GM18508 (cell line): ENCODE data around the gene PHF21B.
"Not testable (repeated sequence)": the region's sequence is repeated elsewhere in the genome, so short reads cannot be mapped to it uniquely, and the experiment has no call there.

Source experiments
- ATAC-seq: cut with Tn5 transposase; IDR thresholded peaks from one replicate; pipeline ENCODE4 v1.9.1; 2021; ENCODE audit warnings: moderate number of reproducible peaks; ENCODE audit not compliant: insufficient read depth, unreplicated experiment

The PHF21B gene

DNA sequence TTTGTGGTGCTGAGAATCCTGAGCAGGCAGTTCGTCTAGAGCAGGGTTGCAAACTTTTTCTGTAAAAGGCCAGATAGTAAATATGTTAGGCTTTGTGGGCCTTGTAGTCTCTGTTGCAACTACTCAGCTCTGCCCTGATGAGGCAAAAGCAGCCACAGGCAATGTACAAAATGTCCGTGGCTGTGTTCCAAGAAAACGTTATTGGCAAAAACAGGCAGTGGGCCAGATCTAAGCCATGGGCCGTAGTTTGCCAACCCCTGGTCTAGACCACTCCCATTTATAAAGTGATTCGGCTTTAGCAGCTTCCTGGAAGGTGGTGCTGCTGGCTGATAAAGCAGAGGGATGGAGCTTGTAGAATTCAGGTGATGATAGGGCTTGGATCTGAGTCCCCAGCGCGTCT lies 151.0 kb downstream of the PHF21B start:
- ATAC-seq, result not testable (repeated sequence)

GRCh38 chr22:44855855-44856254 lies 153.9 kb downstream of the PHF21B start:
- no peak for ATAC-seq

GRCh38 chr22:44854641-44855040 lies 155.2 kb downstream of the PHF21B start:
- ATAC-seq, result not testable (repeated sequence)

GRCh38 chr22:44850946-44851345 lies 158.9 kb downstream of the PHF21B start:
- no peak for ATAC-seq

- no peak for ATAC-seq
Measured at GRCh38 chr22:44848791-44849420, 160.9 kb downstream of the PHF21B start.

DNA sequence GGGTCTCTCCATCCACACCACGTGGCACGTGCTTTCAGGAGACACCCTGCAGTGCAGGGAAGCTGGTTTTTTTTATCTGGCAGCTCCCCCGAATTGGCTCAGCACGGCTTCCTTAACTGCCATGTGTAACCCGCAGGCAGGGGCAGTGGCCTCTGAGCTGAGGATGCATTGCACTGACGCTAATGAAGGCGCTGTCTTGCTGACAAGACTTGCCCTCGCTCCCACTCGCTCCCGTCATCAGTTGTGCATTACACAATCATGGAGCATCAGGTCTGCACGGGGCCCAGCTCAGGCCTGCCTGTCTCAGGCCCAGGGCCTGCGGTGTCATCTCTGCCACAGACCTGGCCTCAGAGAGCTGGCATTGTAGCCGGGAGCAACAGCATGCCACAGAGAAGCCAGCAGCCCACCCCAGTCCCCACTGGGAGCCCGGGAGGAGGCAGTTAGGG lies 161.5 kb downstream of the PHF21B start:
- no peak for ATAC-seq

- ATAC-seq, result no peak
Measured at GRCh38 chr22:44847892-44848291, 161.9 kb downstream of the PHF21B start.

GRCh38 chr22:44847380-44847779 lies 162.4 kb downstream of the PHF21B start:
- no peak for ATAC-seq

GRCh38 chr22:44846726-44847275 lies 163.0 kb downstream of the PHF21B start:
- ATAC-seq, result no peak

- ATAC-seq, result no peak
Measured at GRCh38 chr22:44845796-44846720, 163.7 kb downstream of the PHF21B start.

DNA sequence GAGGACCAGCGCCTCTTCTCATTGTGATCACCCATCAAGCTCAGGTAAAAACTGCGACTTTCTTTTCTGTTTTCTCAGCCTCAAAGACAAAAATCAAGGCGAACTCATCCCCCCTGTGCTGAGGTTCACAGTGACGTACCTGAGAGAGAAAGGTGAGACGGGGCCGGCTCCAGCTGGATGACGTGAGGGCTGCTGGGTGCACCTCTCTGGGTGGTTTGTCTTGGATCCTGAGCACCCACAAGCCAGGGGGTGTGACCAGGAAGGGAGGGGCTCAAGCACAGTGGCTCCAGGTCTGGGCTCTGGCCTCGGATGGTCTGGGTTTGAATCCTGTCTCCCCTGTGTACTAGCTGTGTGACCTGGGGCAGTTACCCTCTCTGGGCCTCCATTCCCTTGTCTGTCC lies 164.6 kb downstream of the PHF21B start:
- no peak for ATAC-seq

DNA sequence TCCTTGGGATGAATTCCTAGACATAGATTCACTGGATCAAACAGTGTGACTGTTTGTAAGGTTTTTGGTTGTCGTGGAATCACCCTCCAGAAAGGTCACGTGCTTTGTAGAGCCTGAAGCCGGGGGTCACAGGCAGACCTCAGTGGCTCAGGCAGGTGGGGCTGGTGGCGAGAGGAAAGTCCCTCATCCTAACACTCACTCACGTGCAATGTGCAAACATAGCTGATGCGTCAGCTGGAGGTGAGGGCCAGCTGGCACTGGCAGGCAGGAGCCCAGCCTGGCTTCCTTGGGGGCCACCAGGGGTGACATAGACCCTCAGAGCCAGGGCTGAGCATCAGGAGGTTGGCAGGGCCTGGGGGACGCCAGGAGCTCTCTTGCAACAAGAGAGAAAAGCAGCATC lies 167.4 kb downstream of the PHF21B start:
- no peak for ATAC-seq

DNA sequence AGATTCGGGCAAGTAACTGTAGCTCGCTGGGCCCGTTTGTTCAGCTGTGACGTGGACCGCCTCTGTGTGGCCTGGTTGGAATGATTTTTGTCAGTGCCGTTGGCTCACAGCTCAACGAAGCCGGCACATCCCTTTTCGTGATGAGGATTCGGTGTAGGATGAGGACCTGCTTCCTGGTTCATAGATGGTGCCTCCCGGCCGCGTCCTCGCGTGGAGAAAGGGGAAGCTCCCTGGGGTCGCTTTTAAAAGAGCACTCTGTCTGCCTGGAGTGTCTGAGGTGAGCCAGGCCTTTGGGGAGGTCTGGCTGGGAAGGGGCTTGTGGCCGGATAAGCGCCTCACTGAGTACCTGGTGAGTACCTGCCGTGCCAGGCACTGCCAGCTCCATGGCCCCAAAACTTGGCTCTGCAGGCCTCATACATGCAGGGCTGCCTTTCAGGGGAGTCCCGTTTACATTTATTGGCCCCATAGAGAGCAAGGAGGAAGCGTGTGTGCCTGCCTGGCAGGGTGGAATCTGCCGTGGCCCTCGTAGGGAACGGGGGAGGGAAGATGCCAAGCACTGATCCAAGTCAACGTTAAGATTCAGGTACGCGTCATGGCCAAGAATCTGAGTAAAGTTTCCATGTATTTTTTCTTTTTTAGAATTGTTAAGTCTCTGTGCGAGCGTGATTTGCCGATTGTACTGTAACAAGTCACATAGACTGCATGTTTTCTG lies 169.0 kb downstream of the PHF21B start:
- ATAC-seq, result no peak

DNA sequence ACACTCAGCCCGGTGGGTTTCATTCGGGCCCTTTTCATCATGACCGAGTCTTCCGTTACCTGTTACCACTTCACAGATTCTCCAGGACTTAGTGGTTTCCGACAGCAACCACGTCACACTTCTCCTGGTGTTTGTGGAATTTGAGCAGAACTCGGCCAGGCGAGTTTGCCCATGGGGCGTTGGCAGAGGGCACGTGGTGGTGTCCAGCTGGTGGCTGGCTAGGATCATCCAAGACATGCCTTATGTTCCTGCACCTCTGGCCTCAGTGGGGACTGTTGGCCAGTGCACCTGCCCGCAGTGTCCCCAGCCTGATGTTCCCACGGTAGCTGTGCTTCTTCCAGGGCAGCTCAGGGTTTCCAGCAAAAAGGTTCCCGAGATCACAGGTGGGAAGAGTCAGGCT lies 170.1 kb downstream of the PHF21B start:
- ATAC-seq, result no peak

DNA sequence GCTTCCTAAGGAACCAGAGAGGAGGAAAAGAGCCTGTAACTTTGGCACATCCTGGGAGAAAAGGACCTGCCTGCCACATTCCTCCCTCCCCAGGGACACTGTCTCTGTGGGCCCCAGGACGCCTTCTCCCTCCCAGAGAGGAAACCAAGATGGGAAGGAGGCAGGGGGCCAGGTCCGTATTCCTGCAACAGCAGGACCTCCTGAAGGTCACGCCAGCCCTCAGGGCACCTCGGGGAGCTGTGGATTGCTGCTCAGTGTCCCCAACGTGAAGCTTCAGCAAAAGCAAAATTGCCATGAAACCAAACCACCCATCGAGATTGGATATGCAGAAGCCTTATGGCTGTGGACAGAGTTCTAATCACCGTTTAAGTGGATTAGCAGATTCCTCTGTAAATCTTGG lies 170.7 kb downstream of the PHF21B start:
- no peak for ATAC-seq

DNA sequence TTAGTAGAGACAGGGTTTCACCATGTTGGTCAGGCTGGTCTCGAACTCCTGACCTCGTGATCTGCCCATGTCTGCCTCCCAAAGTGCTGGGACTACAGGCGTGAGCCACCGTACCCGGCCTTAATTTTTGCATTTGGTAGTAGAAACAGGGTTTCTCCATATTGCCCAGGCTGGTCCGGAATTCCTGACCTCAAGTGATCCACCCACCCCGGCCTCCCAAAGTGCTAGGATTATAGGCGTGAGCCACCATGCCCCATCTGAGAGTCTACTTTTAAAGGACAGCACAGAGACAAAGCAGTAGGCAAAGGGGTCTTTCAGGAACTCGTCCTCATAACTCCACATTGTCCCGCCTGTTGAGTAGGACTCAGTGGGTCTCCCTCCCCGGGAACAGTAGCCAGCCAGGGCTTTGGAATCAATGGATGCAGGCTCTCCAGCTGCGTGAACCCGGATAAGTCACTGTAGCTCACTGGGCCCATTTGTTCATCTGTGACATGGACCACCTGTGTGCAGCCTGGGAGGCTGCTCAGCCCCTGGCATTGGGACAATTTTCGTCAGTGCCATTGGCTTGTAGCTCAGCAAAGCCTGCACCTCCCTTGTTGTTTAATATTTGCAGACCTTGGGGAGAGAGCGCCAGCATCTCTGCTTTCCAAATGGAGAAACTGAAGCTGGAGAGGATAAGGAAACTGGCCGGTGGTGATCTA lies 171.3 kb downstream of the PHF21B start:
- no peak for ATAC-seq

GRCh38 chr22:44837481-44837880 lies 172.3 kb downstream of the PHF21B start:
- ATAC-seq, result no peak

GRCh38 chr22:44834065-44834464 lies 175.7 kb downstream of the PHF21B start:
- no peak for ATAC-seq

- ATAC-seq, result no peak
Measured at GRCh38 chr22:44831885-44832284, 177.9 kb downstream of the PHF21B start.
